Activated T-cell treated with anti-CD3 and anti-CD28 coated beads, Interleukin-2, amount 50 U/mL, for 24 hours (primary cell): ENCODE results near the gene ANAPC2.
A peak's percentile ranks its signal among the peaks of the same experiment; 100 is the strongest.

ENCODE experiments used
- DNase-seq: peaks from one replicate; pipeline ENCODE4 v3.0.0-alpha.2; 2020
- H3K27ac Mint-ChIP-seq: 2 replicates; pipeline ENCODE4 v1.8.0; 2020; ENCODE audit warnings: mild to moderate bottlenecking, mixed read lengths
- H3K27me3 Mint-ChIP-seq: 2 replicates; pipeline ENCODE4 v1.8.0; 2020; ENCODE audit warnings: mixed read lengths
- H3K36me3 Mint-ChIP-seq: 2 replicates; pipeline ENCODE4 v1.8.0; 2020; ENCODE audit warnings: low read depth, mixed read lengths
- H3K4me1 Mint-ChIP-seq: 2 replicates; pipeline ENCODE4 v1.8.0; 2020; ENCODE audit warnings: low read depth, mixed read lengths
- H3K4me3 Mint-ChIP-seq: 2 replicates; pipeline ENCODE4 v1.8.0; 2020; ENCODE audit warnings: mild to moderate bottlenecking, moderate library complexity, mixed read lengths
- H3K9me3 Mint-ChIP-seq: 2 replicates; pipeline ENCODE4 v1.8.0; 2020; ENCODE audit warnings: mixed read lengths

ANAPC2 gene

GRCh38 chr9:137194388-137194787 lies 6.0 kb upstream of the ANAPC2 start:
- peaks cover 21% of the 10 kb centered on the region for H3K36me3 Mint-ChIP-seq
- peaks cover 26% of the 10 kb centered on the region for H3K4me1 Mint-ChIP-seq
- no peaks in the 10 kb centered on the region for H3K9me3 Mint-ChIP-seq
- no peaks in the 10 kb centered on the region for H3K27me3 Mint-ChIP-seq
- H3K27ac Mint-ChIP-seq, result no peak overlapping the region
- no peak overlapping the region for H3K4me3 Mint-ChIP-seq
- DNase-seq, result no peak

- Mint-ChIP-seq H3K27ac (no peak overlapping the region), H3K9me3 (no peaks in the 10 kb centered on the region), H3K27me3 (no peaks in the 10 kb centered on the region), H3K4me3 (no peak overlapping the region), H3K36me3 (peaks cover 26% of the 10 kb centered on the region), H3K4me1 (peaks cover 28% of the 10 kb centered on the region)
- DNase-seq, result no peak
Observed at GRCh38 chr9:137193771-137194170, 5.4 kb upstream of the ANAPC2 start.

GRCh38 chr9:137192859-137193258 lies 4.5 kb upstream of the ANAPC2 start:
- Mint-ChIP-seq H3K27me3 (no peaks in the 10 kb centered on the region), H3K27ac (no peak overlapping the region), H3K9me3 (no peaks in the 10 kb centered on the region), H3K36me3 (peaks cover 31% of the 10 kb centered on the region), H3K4me1 (peaks cover 24% of the 10 kb centered on the region), H3K4me3 (no peak overlapping the region)
- DNase-seq, result no peak

- Mint-ChIP-seq H3K27me3 (no peaks in the 10 kb centered on the region), H3K4me1 (peaks cover 26% of the 10 kb centered on the region), H3K4me3 (no peak overlapping the region), H3K27ac (no peak overlapping the region), H3K9me3 (no peaks in the 10 kb centered on the region), H3K36me3 (peaks cover 35% of the 10 kb centered on the region)
- no peak for DNase-seq
Observed at GRCh38 chr9:137192448-137192780, 4.1 kb upstream of the ANAPC2 start.

- peaks cover 31% of the 10 kb centered on the region for H3K4me1 Mint-ChIP-seq
- no peak for DNase-seq
- no peak overlapping the region for H3K4me3 Mint-ChIP-seq
- peak overlapping the region; percentile 40 for H3K27ac Mint-ChIP-seq
- H3K36me3 Mint-ChIP-seq, result peaks cover 41% of the 10 kb centered on the region
- no peaks in the 10 kb centered on the region for H3K9me3 Mint-ChIP-seq
- H3K27me3 Mint-ChIP-seq, result no peaks in the 10 kb centered on the region
Observed at GRCh38 chr9:137191691-137192447, 3.5 kb upstream of the ANAPC2 start.

GRCh38 chr9:137191245-137191644 lies 2.9 kb upstream of the ANAPC2 start:
- Mint-ChIP-seq H3K9me3 (no peaks in the 10 kb centered on the region), H3K4me1 (peaks cover 37% of the 10 kb centered on the region), H3K27me3 (no peaks in the 10 kb centered on the region), H3K4me3 (no peak overlapping the region), H3K27ac (peak overlapping the region; percentile 40), H3K36me3 (peaks cover 47% of the 10 kb centered on the region)
- DNase-seq, result no peak

GRCh38 chr9:137190315-137190856 lies 2.0 kb upstream of the ANAPC2 start:
- Mint-ChIP-seq H3K4me3 (peak overlapping the region; percentile 96), H3K36me3 (peaks cover 55% of the 10 kb centered on the region), H3K9me3 (no peaks in the 10 kb centered on the region), H3K4me1 (peaks cover 45% of the 10 kb centered on the region), H3K27ac (peak overlapping the region; percentile 97), H3K27me3 (no peaks in the 10 kb centered on the region)
- no peak for DNase-seq

- Mint-ChIP-seq H3K9me3 (no peaks in the 10 kb centered on the region), H3K4me1 (peaks cover 47% of the 10 kb centered on the region), H3K36me3 (peaks cover 59% of the 10 kb centered on the region), H3K27ac (peak overlapping the region; percentile 97), H3K27me3 (no peaks in the 10 kb centered on the region), H3K4me3 (peak overlapping the region; percentile 96)
- no peak for DNase-seq
Observed at GRCh38 chr9:137189297-137190295, 1.2 kb upstream of the ANAPC2 start.

- peak overlapping the region; percentile 96 for H3K4me3 Mint-ChIP-seq
Observed at GRCh38 chr9:137188086-137188489, 272 bp downstream of the ANAPC2 start.

GRCh38 chr9:137187386-137187785 lies 974 bp downstream of the ANAPC2 start:
- Mint-ChIP-seq H3K9me3 (no peaks in the 10 kb centered on the region), H3K27me3 (no peaks in the 10 kb centered on the region), H3K4me1 (peaks cover 49% of the 10 kb centered on the region), H3K27ac (peak overlapping the region; percentile 93), H3K4me3 (peak overlapping the region; percentile 96), H3K36me3 (peaks cover 79% of the 10 kb centered on the region)
- no peak for DNase-seq

More at GRCh38 chr9:137188086-137188489, 272 bp downstream of the ANAPC2 start:
- H3K36me3 Mint-ChIP-seq, result peaks cover 74% of the 10 kb centered on the region
- no peaks in the 10 kb centered on the region for H3K27me3 Mint-ChIP-seq
- peaks cover 49% of the 10 kb centered on the region for H3K4me1 Mint-ChIP-seq
- H3K27ac Mint-ChIP-seq, result peak overlapping the region; percentile 93
- H3K9me3 Mint-ChIP-seq, result no peaks in the 10 kb centered on the region
- no peak for DNase-seq

GRCh38 chr9:137186385-137186784 lies 2.0 kb downstream of the ANAPC2 start:
- H3K9me3 Mint-ChIP-seq, result no peaks in the 10 kb centered on the region
- H3K4me1 Mint-ChIP-seq, result peaks cover 49% of the 10 kb centered on the region
- H3K27me3 Mint-ChIP-seq, result no peaks in the 10 kb centered on the region
- H3K36me3 Mint-ChIP-seq, result peaks cover 86% of the 10 kb centered on the region
- peak overlapping the region; percentile 68 for H3K27ac Mint-ChIP-seq
- DNase-seq, result no peak
- peak overlapping the region; percentile 96 for H3K4me3 Mint-ChIP-seq

- no peak for DNase-seq
- no peaks in the 10 kb centered on the region for H3K9me3 Mint-ChIP-seq
- H3K4me3 Mint-ChIP-seq, result peak overlapping the region; percentile 96
- H3K36me3 Mint-ChIP-seq, result peaks cover 86% of the 10 kb centered on the region
- no peak overlapping the region for H3K27ac Mint-ChIP-seq
- H3K4me1 Mint-ChIP-seq, result peaks cover 46% of the 10 kb centered on the region
- H3K27me3 Mint-ChIP-seq, result no peaks in the 10 kb centered on the region
Observed at GRCh38 chr9:137185921-137186320, 2.4 kb downstream of the ANAPC2 start.

- H3K27me3 Mint-ChIP-seq, result no peaks in the 10 kb centered on the region
Observed at GRCh38 chr9:137184881-137185660, 3.3 kb downstream of the ANAPC2 start.

GRCh38 chr9:137183980-137184595 lies 4.3 kb downstream of the ANAPC2 start:
- Mint-ChIP-seq H3K4me1 (peaks cover 29% of the 10 kb centered on the region), H3K9me3 (no peaks in the 10 kb centered on the region), H3K36me3 (peaks cover 83% of the 10 kb centered on the region), H3K27me3 (no peaks in the 10 kb centered on the region), H3K27ac (no peak overlapping the region), H3K4me3 (no peak overlapping the region)
- no peak for DNase-seq

More at GRCh38 chr9:137184881-137185660, 3.3 kb downstream of the ANAPC2 start:
- H3K4me1 Mint-ChIP-seq, result peaks cover 39% of the 10 kb centered on the region
- no peaks in the 10 kb centered on the region for H3K9me3 Mint-ChIP-seq
- H3K36me3 Mint-ChIP-seq, result peaks cover 82% of the 10 kb centered on the region
- H3K27ac Mint-ChIP-seq, result no peak overlapping the region
- no peak for DNase-seq
- no peak overlapping the region for H3K4me3 Mint-ChIP-seq
